GM21390 (cell line): ENCODE results near the gene LBX2.
"Not testable (repeated sequence)": the region's sequence is repeated elsewhere in the genome, so short reads cannot be mapped to it uniquely, and the experiment has no call there.

Experiments used
- ATAC-seq: cut with Tn5 transposase; IDR thresholded peaks from one replicate; pipeline ENCODE4 v1.9.1; 2021; ENCODE audit not compliant: unreplicated experiment

The LBX2 gene

DNA sequence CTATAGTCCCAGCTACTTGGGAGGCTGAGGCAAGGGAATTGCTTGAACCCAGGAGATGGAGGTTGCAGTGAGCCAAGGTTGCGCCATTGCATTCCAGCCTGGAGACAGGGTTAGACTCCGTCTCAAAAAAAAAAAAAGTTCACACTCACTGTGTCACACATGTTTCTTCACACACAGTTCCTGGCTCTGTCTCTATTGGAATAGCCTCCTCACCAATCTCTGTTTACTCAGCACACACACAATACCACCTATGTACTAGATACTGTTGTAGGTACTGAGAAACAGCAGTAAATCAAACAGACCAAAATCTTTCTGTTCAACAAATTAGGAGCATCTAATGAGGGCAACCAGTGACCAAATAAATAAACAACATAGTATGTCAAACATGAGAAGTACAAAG lies 13.3 kb downstream of the LBX2 start:
- no peak for ATAC-seq

DNA sequence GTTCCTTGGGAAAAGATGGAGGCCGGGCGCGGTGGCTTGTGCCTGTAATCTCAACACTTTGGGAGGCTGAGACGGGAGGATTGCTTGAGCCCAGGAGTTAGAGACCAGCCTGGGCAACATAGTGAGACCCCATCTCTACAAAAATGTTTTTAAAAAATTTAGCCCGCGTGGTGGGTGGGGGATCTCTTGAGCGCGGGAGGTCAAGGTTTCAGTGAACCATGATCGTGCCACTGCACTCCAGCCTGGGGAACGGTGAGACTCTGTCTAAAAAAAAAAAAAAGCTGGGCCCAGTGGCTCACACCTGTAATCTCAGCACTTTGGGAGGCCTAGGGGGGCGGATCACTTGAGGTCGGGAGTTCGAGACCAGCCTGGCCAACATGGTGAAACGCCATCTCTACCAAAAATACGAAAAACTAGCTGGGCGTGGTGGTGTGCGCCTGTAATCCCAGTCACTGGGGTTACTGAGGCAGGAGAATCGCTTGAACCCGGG lies 15.7 kb downstream of the LBX2 start:
- not testable (repeated sequence) for ATAC-seq

DNA sequence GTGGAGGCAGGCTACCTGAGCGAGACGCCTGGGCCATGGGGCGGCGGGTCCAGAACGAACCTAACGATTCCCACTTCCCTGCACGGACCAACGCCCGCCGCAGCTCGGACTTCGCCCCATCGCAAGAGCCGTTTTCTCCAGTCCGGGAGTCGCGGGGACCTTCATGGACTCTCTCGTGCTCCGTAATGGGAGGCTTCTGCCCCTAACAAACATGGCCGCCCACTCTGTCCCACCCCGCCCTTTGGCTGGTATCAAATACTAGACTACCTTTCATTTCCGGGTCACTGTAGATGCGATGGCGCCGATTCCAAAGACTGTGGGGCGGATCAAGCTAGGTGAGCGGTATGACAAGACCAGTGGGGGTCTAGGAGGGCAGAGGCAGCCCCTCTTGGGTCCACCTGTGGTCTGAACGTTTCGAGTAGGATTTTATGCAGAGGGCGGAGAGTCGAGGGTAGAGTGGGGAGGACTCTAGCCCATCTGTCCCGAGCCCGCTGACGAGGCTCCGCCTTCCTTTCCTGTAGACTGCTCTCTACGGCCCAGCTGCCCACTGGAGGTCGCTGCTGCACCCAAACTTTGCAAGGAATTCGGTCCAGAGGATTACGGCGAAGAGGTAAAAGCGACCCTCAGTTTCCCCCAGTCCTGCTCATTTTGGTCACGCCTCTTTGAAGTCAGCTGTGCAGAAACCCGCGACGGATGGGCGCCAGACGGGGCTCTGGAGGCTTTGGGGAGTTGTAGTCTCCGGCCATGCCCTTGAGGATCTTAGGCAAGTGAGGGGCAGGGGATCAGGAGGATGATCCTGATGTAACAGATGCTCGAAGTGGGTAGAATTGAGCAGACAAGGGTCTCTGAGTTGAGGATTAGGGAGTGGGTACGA lies 16.4 kb downstream of the LBX2 start, which contains the start of the genes CCDC142 and TTC31:
TSS of gene CCDC142 (minus strand) at position 198 of the 874 bp plus-strand sequence. CDS start at position 37, 161 bp downstream.
TSS of gene TTC31 (plus strand) at position 281 of the 874 bp plus-strand sequence. CDS start at position 296, 15 bp downstream.
- peak; percentile 88 for ATAC-seq

DNA sequence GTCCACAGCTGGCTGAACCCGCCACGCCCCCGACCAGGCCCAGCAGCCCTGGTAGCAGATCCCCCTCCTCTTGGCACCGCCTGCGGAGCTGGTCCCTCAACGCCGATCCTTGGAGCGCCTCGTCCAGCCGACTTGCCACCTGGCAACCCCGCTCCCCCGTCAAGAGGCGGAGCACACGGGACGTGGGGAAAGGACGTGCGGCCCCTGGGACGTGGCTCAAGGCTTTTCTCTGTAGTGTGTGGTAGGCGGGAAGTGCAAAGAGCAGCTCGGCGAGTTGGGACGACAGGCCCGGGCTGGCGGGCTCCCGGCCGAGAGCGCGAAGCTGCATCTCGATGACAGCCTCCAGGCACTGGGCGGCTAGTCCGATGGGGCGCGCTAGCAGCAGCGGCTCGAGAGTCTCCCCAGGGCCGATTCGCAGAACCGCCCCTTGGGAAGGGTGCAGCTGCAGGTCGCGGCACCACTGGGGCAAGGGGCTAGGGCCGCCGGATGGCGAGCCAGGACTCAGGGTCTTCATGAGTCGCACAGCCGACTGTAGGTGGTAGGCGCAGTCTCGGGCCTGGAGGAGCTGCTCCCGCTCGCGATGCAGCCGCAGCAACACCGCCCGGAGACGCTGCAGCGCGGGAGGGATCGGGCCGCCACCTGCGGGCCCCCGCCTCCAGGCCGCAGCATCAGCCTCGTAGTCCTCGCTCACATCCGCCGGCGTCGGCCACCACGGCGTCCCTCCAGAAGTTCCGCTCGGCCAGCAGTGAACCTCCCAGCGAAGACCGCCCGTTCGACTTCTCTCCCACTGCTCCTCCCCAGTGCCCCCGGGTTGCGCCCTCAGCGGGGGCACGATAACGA lies 17.2 kb downstream of the LBX2 start:
- ATAC-seq = peak; percentile 39

DNA sequence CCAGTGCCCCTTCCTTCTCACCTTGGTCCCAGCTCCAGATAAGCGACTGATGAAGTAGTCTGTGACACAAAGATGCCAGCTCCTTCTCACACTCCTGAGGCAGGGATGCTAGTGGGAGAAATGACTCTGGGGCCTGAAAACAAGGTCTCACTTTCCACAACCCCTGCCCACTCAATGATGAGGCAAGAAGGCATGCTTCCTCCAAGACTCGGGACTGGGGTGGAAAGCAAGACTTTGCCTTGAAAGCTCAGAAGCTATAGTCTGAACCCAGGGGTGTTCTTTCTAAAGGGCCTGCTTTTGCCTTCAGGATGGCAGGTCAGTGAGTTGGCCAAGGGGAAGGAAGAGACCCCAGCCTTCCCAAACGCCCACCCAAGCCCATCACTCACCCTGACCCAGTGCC lies 18.0 kb downstream of the LBX2 start:
- no peak for ATAC-seq

DNA sequence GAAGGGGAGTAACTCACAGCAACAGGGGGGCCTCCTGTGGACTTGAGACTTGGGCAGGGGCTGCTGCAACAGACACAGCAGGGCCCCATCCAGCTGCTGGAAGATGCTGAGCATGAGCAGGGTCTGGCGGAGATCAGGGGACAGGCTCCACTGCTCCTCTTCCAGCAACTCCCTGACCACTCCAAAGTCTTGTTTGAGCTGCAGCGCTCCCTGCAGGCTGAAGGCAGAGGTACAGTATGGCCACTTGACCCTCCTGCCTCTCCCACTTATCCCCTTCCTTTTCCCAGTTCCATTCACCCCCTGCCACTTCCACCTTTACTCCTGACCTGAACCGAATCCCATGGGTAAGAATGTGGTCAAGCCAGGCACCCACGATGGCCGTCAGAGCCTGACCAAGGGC lies 24.5 kb downstream of the LBX2 start:
- no peak for ATAC-seq

DNA sequence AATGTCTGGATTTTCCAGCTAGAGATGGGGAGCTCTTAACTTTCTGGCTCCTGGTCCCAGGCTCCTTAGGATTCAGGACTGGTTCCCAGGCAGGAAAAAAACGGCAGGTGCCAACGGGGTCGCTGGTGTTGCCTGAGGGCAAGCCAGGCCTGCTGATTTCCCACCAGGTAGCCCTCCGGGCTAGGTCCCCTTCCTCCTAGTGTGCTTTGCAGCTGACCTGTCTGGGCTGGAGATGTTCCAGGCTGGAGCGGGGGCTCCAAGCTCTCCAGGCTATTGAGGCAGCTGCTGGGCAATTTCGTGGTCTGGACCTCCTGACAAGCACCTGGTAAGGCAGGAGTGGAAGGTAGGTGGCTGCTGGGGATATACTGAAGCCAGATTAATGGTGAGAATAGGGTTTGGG lies 24.9 kb downstream of the LBX2 start:
- no peak for ATAC-seq

DNA sequence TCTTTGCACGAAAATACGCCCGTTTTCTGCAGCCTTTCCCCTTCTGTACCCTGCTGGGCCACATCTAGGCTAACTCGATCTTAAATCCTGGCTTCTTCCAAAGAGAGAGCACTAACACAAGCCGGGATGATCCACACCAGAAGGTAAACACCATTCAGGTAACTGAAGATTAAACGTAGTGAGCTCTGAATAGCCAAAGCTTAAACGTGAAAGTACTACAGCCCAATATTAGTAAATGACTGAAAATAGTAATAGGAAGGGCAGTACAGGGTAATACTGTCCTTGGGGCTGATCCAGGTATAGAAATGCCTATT lies 26.5 kb downstream of the LBX2 start:
- no peak for ATAC-seq

DNA sequence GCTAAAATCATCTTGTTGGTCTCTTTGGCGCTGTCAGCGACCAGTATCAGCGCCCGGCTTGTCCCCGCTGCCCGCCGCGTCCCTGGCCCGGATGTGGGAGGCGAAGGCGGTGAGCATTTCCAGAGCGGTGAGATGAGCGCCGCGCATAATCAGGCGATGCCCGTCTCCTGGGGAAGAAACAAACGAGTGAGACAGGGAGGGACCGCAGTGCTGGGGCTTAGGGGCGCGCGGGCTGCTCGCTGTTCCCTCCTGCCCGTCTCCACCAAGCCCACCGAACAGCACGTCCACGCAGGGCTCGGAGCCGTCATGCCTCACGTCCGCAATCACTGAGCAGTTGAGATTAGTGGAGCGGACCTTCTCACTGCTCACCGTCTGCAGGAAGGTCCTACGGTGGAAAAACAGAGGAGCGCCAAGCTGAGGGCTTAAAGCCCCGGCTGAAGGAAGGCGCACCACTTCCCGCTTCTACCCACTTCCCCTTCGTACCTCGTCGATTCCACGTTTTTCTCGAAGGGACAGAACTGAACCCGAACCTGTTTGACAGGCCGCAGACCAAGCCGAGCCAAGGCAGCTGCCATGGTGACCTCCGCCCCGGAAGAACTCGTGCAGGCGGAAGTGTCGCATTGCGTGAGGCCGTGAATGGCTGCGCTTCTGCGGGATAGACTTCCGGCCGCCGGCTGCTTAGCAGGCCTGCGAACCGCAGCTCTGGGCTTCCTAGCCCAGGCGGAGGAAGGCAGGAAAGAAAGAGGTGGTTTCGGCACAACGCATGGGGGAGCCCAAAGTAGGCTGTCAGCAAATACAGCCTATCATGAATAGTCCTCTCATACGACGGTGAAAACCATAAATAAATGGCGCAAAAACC lies 27.1 kb downstream of the LBX2 start, which contains the start of gene MRPL53:
TSS of gene MRPL53 (minus strand) at position 595 of the 859 bp plus-strand sequence. CDS start at position 575, 20 bp downstream.
- ATAC-seq = peak; percentile 91

DNA sequence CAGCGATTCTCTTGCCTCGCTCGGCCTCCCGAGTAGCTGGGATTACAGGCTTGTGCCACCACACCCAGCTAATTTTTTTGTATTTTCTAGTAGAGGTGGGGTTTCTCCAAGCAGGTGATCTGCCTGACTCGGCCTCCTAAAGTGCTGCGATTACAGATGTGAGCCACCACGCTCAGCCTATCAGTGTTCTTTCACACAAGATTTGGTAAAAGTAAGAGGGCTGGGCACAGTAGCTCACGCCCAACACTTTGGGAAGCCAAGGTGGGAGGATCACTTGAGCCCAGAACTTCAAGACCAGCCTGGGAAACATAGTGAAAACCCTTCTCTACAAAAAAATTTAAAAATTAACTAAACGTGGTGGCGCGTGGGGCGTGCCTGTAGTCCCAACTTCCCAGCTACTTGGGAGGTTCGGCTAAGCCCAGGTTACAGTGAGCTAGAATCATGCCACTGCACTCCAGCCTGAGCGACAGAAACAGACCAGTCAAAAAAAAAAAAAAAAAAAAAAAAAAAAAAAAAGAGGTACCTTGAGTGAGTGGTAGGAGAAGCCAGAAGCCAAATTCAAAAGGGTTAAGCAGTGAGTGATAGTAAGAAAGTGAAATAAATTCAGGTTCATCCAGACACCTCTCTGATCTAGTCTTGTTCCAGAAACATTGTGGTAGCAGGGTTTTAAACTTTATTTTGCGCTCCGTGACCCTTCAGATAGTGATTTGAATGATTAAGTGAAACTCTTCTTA lies 27.9 kb downstream of the LBX2 start:
- ATAC-seq = no peak

DNA sequence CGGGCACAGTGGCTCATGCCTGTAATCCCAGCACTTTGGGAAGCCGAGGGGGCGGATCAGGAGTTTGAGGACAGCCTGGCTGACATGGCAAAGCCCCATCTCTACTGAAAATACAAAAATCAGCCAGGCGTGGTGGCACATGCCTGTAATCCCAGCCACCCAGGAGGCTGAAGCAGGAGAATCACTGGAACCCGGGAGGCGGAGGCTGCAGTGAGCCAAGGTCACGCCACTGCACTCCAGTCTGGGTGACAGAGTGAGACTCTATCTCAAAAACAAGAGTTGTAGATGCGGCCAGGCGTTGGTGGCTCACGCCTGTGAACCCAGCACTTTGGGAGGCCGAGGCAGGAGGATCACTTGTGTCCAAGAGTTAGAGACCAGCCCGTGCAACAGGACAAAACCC lies 28.7 kb downstream of the LBX2 start:
- not testable (repeated sequence) for ATAC-seq

DNA sequence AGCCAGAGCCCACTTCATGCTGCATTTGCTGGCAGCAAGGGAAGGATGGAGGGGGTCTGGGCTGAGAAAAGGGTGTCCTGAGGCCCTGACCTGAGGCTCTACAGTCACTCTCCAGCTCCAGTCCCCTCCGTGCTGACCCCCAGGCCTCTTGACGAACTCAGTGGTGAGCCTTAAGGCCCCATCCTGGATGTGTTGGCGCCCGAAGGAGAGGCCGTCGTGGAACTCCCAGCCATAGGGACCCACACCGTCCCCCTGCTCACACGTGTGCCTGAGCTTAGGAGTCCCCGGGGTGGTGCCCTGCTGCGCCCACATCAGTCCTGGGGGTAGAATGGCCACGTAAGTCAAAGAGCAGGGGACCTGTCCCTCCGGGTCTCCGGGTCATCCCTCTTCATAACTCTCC lies 35.0 kb downstream of the LBX2 start:
- peak; percentile 6 for ATAC-seq

DNA sequence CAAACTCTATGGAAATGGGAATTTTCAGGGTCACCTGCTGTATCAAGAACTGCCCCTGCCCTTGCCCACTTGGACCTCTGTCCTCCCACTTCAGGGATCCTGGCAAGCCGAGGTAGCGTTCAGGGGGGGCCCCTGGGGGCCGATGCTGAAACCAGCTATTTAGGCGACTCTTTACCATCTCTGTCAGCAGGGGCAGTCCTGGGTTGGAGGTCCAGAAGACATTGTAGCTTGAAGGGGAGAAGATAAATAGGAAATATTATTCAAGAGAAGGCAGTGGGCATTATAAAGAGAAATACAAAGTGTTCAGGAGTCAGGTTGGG lies 36.7 kb downstream of the LBX2 start:
- no peak for ATAC-seq

DNA sequence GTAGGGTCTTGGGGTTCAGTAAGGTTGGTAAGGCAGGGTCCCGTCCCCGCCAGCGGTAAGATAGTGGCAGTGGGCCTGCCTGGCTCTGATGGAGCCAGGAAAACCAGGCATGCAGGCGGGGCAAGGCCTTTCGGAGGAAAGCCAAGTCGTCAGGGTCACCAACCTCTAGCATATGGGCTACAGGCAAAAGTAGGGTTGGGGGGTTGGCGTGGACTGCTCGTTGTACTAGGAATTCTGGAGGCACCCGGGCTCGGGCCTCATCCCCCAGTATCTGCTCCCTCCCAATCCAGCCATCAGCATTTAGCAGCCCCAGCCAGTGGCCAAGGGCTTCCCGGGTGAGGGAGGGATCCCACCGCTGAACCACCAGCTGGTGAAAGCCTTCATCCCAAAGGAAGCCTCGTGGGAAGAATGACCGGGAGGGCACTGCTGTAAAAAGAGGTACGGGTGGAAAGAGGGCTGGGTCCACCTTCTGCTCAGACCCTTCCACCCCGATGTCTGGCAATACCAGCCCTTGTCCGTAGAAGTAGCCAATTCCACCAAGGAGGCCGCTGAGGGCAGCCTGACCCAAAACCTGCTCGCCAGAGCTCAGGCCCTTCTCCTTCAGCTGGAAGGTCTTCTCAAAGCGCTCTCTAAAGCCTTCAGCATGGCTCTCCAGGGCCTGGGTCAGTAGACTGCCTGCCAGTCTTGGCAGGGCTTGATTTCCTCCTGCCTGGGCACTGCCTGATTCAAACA lies 37.2 kb downstream of the LBX2 start:
- no peak for ATAC-seq

DNA sequence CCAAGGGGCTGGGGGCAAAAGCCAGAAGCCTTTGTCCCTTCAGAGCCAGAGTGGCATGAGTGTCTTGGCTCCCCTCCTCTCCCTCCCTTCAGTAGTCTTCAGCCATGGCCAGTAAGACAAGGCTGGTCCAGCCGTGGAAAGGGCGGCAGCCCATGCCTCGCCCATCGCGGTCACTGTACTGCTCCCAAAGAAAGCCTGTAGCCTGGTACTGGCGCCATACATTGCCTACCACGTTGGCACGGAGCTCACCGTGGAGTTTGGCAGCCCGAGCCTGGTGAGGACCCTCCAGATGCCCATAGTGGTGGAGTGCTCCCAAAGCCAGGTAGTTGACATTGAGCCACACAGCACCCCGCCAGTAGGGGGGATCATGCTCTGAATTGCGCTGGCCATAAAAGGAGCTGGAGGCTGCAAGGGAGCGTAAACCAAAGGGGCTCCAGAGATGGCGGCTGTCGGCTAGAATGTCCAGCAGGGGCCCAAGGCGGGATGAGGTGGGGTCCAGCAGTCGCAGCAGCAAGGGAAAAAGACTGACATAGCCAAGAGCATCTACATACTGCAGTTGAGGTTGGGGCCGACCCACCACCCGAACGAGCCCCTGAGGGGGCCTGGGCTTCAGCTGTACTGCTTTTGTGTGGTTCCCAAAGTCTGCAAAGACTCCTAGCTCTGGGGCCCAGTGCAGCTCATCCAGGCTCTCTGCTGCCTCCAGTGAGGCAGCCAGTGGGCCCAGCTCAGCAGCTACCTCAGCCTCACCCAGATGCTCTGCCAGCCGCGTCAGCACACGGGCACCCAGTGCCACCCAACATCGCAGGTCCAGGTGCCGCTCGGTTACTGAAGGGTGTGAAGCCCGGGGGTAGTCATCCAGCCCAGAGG lies 38.0 kb downstream of the LBX2 start:
- no peak for ATAC-seq

DNA sequence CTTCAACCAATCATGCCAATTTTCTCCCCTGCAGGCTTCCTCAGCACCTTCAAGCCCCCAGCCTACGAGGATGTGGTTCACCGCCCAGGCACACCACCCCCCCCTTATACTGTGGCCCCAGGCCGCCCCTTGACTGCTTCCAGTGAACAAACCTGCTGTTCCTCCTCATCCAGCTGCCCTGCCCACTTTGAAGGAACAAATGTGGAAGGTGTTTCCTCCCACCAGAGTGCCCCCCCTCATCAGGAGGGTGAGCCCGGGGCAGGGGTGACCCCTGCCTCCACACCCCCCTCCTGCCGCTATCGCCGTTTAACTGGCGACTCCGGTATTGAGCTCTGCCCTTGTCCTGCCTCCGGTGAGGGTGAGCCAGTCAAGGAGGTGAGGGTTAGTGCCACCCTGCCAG lies 39.2 kb downstream of the LBX2 start:
- not testable (repeated sequence) for ATAC-seq

DNA sequence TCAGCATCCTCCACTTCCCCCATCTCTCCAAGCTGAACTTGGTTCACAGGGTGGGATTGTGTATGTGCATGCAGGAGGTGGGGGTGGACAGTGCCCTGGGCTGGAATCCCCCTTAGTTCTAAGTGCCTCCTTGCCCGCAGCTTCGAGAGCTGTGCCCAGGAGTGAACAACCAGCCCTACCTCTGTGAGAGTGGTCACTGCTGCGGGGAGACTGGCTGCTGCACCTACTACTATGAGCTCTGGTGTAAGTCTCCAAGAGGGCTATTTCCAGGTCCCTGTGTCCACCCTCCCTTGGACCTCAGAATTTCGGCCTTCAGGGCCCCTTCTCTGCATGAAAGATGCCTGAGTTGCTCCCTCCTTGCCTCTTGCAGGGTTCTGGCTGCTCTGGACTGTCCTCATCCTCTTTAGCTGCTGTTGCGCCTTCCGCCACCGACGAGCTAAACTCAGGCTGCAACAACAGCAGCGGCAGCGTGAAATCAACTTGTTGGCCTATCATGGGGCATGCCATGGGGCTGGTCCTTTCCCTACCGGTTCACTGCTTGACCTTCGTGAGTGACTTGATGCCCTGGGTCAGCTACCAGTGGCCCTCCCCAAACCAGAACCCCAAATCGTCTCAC lies 39.8 kb downstream of the LBX2 start:
- not testable (repeated sequence) for ATAC-seq

DNA sequence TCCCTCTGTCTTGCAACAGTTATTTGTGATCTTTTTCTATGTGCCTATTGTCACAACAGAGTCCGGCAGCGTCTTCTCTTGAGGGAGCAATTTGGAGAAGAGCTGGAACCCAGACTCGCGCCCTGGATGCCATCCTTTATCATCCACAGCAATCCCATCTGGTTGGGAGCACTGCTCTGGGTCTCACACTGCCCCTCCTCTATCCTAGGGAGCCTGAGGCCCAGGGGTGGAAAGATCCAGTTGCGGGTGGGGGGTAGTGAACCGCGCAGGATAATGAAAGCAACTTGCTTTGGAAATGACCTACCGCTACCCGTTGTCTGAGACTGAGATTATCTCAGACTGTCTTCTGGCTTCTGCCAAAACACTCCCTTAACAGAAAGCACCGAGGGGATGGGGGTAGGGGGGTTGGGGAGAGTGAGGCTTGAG lies 40.5 kb downstream of the LBX2 start:
- no peak for ATAC-seq
